ENCODE results near the gene ABCD1.
"Not testable (repeated sequence)": the region's sequence is repeated elsewhere in the genome, so short reads cannot be mapped to it uniquely, and the experiment has no call there.

Gene ABCD1

DNA sequence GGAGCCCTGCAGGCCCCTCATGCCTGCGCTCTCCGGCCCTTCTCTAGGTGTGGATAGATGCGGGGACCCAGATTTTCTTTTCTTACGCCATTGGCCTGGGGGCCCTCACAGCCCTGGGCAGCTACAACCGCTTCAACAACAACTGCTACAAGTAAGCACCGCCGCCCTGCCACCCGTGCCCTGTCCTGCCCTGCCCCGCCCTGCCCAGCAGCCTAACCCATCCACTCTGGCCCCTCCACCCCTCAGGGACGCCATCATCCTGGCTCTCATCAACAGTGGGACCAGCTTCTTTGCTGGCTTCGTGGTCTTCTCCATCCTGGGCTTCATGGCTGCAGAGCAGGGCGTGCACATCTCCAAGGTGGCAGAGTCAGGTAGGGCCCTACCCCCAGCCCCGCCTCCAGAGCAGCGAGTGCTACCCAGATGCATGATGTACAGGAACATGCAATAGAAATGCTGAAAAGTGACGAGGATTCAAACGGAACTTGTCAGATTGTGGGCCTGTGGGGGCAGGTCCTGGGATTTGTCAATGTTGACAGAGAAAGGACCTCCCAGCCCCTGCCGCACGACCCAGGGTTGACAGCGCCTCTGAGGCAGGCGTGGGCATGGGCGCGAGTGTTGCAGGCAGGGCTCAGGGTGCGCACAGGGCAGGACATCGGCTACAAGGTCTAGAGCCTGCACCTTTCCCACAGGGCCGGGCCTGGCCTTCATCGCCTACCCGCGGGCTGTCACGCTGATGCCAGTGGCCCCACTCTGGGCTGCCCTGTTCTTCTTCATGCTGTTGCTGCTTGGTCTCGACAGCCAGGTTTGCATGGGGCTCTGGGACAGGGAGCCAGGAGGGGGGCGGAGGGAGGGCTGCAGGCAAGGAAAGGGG lies 31.2 kb upstream of the ABCD1 start:
- H3K27ac ChIP-seq, result no peak overlapping the region
- DNase-seq (ENCODE audit: low read depth, low spot score), result no peak

DNA sequence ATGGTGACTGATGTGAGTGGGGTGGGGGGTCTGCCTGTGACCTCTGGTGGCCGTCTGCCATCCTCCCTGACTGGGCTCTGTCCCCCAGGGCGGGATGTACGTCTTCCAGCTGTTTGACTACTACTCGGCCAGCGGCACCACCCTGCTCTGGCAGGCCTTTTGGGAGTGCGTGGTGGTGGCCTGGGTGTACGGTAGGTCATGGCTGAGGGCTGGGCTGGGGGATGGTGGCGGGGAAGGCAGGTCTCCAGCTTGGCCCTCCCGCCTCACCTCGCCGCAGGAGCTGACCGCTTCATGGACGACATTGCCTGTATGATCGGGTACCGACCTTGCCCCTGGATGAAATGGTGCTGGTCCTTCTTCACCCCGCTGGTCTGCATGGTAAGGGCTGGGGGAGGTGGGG lies 30.4 kb upstream of the ABCD1 start:
- not testable (repeated sequence) for DNase-seq (ENCODE audit: low read depth, low spot score); H3K27ac ChIP-seq

DNA sequence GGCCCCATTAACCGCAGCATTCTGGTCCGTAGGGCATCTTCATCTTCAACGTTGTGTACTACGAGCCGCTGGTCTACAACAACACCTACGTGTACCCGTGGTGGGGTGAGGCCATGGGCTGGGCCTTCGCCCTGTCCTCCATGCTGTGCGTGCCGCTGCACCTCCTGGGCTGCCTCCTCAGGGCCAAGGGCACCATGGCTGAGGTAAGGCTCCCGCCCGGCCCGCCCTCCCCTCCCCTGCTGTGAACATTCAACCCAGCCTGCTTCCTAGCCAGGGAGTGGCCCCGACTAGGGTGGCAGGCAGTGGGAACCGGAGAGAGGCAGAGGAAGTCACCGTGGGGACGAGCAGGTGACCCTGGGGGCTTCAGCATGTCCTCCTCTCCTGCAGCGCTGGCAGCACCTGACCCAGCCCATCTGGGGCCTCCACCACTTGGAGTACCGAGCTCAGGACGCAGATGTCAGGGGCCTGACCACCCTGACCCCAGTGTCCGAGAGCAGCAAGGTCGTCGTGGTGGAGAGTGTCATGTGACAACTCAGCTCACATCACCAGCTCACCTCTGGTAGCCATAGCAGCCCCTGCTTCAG lies 29.9 kb upstream of the ABCD1 start:
- DNase-seq (ENCODE audit: low read depth, low spot score), result no peak
- H3K27ac ChIP-seq, result no peak overlapping the region

DNA sequence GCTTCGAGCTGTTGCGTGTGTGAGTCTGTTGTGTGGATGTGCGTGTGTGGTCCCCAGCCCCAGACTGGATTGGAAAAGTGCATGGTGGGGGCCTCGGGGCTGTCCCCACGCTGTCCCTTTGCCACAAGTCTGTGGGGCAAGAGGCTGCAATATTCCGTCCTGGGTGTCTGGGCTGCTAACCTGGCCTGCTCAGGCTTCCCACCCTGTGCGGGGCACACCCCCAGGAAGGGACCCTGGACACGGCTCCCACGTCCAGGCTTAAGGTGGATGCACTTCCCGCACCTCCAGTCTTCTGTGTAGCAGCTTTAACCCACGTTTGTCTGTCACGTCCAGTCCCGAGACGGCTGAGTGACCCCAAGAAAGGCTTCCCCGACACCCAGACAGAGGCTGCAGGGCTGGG lies 28.6 kb upstream of the ABCD1 start:
- no peak for DNase-seq (ENCODE audit: low read depth, low spot score)
- no peak overlapping the region for H3K27ac ChIP-seq

DNA sequence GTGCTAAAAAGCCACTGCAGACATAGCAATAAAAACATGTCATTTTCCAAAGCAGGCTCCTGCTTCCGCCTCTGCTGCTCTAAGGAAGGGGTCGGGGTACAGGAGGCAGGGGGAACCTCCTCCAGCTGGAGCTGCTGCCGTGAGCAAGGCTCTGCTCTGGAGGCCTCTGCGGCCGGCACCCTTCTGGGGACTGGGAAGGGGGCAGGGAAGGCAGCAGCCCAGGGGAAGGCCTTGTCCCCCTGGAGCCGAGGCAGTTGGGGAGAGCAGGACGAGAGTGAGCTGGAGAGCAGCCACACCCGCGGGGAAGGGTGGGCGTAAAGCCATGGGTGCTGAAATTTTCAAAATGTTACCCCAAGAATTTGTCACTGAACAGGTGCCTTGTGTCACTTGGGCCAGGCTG lies 28.1 kb upstream of the ABCD1 start:
- DNase-seq (ENCODE audit: low read depth, low spot score); H3K27ac ChIP-seq: not testable (repeated sequence)

DNA sequence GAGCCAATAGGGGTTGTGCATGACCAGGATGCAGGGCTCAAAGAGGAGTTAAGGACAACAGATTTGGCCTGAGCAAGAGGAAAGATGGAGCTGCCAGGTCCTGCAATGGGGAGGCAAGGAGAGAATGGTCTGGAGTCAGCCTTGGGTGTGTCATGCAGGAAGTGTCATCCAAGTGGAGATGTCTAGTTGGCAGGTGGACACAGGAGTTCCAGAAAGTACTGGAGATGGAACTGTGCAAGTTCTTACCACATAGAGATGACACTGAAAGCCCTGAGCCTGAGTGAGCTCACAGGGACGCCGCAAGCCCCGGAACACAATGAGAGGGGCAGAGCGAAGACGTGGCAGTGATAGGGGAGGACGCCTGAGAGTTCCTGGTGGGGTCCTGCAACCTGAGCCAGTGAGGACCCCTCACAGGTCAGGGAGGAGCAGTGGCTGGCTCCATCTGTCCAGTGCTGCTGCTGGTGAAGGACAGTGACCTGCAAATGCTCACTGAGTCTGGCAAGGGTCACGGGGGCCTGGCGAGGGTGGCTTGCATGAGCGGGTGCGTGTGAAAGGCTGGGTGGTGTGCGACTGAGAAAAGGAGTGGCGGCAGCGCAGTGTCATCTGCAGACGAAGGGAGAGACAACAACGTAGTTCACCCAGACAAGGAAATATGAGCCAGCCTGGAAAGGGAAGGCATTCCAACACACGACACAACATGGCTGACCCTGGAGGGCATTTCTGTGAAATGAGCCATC lies 27.5 kb upstream of the ABCD1 start:
- H3K27ac ChIP-seq, result peak overlapping the region; percentile 8
- not testable (repeated sequence) for DNase-seq (ENCODE audit: low read depth, low spot score)

DNA sequence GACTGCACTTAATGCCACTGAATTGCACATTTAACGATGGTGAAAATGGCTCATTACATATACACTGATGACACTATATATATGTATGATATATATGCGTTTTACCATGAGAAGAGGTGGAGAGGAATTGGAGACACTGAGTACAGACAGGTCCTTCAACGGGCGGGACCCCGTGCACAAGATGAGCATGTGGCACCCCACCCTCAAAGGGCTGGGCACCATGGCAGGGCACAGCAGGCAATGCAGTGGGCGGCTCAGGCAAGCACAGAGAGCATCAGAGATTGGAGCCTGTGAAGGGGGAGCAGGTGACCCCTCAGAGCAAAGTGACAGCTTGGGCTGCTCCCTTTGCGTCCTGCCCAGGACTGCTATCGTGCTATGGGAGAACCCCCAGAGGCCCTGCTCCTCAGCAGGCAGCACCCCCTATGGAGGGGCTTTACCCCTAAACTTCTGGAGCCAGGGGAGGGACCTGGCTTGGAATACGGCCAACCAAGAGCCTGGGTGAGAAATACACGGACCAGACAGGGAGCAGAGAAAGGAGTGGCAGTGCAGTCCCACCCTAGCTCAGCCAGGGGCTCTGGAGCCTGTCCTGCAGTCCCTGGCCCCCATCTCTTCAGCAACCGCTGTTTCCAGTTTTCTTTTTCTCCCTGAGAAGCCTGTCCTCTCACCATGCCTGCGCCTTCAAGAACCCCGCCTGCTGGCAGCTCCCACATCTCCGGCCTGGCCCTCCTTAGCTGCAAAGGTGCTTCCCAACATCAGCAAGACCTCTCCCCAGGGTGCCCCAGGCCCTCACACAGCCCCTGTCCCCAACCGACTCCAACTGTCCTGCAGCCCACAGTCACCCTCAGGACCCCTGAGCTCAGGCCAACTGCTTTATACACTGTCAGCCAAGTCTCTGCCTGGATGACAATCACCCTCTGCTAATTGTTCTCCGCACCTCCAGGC lies 26.5 kb upstream of the ABCD1 start:
- no peak for DNase-seq (ENCODE audit: low read depth, low spot score)
- H3K27ac ChIP-seq, result peak overlapping the region; percentile 8

DNA sequence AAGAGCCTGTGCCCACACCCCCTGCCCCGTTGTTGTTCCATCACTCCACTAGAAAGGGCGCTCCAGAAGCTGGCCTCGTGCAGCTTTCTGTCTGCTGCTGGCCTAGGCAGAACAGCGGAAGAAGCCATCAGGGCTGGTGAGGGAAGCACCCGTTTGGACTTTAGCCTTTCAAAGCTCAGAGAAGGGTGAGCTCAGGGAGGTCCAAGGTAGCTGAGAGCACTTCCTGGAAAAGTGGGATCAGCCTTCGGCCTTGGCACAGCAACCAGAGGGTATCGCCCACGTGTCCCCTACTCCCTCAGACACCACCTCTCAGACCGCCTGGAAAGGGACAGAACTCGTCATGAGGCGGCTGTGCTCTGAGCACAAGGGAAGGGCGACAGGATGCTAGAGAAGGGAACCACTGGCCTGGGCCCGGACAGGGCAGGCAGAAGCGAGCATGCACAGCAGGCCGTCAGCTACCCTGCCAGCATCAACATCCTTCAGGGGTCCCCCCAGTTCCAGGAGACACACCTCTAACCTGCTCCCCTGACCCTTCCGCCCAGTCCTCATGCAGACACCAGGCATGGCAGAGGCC lies 25.4 kb upstream of the ABCD1 start:
- not testable (repeated sequence) for H3K27ac ChIP-seq; DNase-seq (ENCODE audit: low read depth, low spot score)

DNA sequence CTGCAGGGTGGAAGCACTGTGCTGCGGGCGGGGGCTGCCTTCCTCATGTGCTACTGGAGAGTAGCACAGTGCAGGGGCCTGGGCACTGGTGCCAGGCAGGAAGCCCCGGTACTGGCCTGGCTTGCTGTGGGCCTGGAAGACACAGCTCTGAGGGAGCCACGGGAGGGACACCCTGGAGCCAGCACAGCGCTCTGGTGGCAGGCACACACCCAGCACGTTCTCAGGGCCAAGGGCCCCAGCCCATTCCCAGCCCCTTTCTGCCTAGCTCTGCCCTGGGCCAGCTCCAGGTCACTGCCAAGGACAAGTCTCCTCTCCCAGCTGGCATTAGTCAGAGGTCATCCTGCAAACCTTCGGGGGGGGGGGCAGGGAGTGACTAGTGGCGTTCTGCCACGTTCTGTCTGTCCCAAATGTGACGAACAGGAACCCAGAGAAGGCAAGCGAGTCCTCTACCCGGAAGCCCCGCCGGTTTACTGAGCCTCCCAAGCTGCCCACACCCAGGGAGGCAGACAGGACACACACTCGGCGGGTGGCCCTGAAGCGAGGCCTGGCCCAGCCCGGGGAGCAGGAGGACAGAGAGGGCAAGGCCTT lies 24.8 kb upstream of the ABCD1 start:
- not testable (repeated sequence) for DNase-seq (ENCODE audit: low read depth, low spot score)

DNA sequence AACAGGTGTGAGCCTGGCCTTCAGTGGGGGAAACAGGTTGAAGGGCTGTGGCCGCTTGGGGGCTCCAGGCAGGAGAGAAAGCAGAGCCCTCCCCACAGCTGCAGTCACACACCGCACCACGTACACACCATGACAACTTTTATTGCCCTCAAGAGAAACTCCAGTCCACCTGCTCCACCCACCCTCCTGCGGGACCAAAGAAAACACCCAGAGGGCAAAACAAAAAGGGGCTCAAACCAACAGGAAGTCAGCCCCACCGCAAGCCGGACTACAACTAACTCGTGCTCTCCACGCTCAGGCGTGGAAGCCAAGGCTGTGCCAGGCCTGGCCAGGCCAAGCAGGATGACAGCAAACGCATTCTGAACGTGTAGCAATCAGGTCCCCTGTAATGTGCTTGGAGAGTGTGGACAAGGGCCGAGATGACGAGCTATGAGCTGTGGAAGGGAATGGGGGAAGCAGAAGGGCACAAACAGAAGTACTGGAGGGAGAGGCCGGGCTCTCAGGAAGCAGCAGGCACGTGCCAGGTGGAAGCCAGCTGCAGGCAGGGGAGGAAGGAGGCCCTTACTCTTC lies 24.2 kb upstream of the ABCD1 start:
- no peak overlapping the region for H3K27ac ChIP-seq
- DNase-seq (ENCODE audit: low read depth, low spot score), result no peak

More for the DNA sequence above, 24.8 kb upstream of the ABCD1 start:
- not testable (repeated sequence) for H3K27ac ChIP-seq

DNA sequence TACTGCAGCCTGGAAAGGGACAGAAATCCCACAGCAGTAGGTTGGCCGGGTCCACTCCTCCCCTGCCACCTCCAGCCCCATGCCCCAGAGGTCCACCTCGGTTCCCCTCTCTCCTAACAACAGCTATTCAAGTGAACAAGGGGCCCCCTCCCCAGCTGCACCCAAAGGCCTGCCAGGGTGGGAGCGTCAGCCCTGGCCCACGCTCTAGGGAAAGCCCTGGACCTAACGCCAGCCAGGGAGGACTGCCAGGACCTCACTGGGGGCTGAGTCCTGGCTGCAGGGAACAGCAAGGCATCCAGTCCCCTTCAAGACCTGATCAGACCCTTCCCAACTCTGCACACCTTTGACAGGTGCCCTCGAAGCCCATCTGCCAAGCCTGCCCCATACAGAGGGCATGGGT lies 23.7 kb upstream of the ABCD1 start:
- DNase-seq (ENCODE audit: low read depth, low spot score), result no peak
- H3K27ac ChIP-seq, result no peak overlapping the region

DNA sequence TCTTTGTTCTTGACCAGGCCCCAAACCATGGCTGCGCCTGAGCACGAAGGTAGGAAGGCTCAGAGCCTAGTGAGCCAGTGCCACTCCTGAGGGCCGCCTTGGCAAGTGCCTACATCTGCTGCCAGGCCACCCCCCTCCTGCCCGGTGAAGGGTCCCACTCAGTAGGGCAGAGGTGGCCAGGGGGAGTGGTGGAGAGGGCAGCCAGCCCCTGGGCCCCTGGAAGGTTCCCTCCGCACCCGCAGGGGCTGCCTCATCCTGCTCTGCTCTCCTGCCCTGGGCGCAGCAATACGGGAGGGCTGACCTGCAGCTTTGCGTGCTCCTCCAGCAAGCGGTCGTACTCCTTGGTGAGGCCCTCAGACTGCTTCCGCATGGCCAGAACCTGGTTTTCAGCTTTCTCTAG lies 22.9 kb upstream of the ABCD1 start:
- no peak overlapping the region for H3K27ac ChIP-seq
- no peak for DNase-seq (ENCODE audit: low read depth, low spot score)

DNA sequence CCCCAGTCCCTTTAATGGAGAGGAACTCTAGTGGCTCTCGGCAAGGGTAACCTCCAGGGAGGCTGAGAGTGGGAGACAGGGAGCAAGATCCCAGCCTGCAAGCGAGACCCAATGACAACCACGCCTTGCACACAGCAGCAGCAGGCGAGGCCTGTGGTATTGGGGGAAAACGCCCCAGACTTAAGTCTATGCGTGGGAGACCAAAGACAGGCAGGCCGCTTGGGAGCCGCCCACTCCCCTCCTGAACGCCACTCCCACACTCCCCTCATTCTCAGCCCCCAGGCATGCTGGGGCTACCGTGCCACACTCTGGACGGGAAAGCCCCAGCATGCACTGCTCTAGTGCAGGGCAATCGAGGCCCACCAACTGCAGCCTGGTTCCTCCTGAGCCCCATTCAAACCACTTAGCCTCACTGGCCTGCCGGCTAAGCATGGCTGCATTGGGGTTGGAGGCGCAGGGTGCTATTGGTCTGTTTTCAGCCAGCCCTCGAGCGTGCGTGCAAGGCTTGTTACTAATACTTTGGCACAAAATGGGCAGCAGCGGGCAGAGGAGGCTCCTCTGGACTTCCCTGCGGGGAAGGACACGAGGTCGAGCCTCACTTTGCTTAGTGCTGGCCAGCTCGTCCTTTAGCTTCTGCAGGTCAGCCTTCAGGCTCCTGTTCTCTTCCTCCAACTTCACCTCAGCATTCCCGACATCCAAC lies 22.2 kb upstream of the ABCD1 start:
- DNase-seq (ENCODE audit: low read depth, low spot score), result no peak
- no peak overlapping the region for H3K27ac ChIP-seq

DNA sequence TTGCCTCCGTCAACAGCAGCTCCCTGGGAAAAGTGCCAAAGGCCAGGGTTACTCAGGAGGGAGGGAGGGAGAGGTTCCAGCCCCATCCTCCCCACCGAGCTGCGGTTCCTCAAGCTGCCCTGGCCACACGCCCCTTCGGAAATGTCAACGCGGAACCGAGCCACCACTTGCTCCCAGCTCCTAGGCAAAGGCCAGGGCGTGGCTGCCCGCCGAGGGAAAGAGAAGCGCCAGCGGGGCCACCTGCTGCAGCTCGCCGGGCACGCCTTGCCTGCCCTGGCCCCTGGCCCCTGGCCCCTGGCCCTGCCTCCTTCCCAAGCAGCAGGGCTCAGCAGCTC lies 21.7 kb upstream of the ABCD1 start:
- no peak overlapping the region for H3K27ac ChIP-seq
- DNase-seq (ENCODE audit: low read depth, low spot score), result no peak

DNA sequence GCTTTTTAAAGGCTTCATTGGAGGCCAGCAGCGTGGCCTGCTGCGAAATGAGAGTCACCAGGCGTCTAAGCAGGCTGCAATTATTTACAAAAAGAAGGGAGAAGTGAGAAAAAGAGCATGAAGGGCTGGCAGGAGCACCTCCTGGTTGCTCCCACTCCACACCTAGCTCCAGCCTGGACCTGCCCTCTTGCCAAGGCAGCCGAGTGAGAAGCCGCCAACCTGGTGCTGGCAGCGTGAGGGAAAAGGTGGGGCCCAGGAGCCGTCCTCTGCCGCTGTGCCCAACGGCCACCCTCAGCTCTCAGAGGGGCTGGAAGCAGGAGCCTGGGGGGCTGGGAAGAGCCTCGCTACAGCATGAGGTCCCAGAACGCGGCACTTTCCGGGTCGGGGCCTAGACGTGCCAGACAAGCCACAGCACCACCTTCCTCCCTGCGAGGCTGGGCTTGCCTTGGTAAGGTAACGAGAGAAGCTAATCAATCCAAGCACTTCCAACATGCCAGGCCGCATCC lies 20.6 kb upstream of the ABCD1 start:
- DNase-seq (ENCODE audit: low read depth, low spot score), result no peak

DNA sequence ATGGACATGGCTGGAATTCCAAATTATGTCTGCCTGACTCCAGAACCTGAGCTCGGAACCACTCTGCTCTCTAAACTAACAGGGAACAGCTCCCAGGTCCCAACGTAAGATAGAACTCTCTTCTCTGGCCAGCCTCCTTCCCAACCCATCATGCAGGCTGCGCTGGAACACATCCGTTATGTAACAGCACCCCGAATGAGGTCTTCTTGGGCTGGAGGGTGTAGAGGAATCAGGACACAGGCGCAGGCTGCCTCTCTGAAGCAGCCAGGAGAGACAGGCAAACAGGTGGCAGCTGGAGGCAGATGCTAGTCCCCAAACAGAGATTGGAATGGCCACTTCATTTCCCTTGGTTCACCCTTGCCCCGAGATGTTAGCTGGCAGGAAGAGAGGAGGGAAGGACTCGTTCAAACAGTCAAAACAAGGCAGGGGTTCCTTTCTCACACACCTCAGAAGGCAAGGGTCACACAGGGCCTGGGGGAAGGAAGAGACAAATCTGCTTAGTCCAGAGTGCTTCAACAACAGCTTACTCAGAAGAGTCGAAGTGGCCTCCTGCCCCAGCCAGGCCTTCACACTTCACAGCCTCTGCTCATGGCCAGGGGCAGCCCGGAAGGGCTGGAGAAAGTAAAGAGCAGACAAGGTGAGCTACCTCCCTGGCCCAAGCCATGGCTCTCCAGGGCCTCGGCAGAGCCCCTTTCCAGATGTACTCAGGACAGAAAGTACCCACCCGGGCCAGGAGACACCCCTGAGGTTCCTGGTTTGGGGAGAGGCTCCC lies 19.8 kb upstream of the ABCD1 start:
- peak overlapping the region; percentile 35 for H3K27ac ChIP-seq
- DNase-seq (ENCODE audit: low read depth, low spot score), result not testable (repeated sequence)

More for the DNA sequence above, 20.6 kb upstream of the ABCD1 start:
- peak overlapping the region; percentile 35 for H3K27ac ChIP-seq

DNA sequence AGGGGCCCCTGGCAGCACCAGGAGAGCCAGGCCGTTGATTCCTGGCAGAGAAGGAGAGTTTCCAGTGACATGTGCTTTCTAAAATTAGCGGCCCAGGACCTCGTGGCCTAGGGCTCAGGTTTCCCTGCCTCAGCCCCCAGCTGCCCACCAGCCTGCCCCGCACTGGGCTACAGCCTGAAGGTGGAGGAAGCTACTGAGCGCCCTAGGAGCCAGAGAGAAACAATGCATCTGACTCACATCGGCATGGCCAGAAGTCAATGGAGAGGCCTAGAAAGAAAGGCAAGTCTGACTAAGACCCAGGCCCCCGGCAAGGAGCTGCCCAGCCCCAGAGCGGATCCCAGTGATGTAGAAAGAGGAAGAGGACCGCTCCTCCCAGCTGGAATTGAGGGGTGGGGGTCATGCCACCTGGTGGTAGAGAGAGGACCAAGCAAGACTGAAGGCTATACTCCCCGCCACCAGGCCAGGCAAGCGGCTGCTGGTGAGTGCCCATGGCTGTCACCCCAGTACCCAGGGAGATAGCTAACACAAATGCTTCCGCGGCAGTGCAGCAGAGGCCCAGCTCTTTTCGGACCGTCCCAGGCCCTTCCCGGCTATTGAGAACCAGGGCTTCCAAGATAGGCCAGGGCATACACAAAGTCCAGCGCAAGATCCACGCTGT lies 19.1 kb upstream of the ABCD1 start:
- peak overlapping the region; percentile 35 for H3K27ac ChIP-seq
- not testable (repeated sequence) for DNase-seq (ENCODE audit: low read depth, low spot score)
